ENCODE measurements around the gene TOLLIP. TPM values are rescaled to one million over a fixed set of nuclear protein-coding genes. Genes with fewer than 3 reads are reported as not detected.

The TOLLIP gene
- total and polyA plus RNA-seq, 9 of the 15 experiments (the other 6 are each of a cell fraction or from before 2014, with no cell fraction given): 0.23 to 22.8 (median 7.1) TPM

DNA sequence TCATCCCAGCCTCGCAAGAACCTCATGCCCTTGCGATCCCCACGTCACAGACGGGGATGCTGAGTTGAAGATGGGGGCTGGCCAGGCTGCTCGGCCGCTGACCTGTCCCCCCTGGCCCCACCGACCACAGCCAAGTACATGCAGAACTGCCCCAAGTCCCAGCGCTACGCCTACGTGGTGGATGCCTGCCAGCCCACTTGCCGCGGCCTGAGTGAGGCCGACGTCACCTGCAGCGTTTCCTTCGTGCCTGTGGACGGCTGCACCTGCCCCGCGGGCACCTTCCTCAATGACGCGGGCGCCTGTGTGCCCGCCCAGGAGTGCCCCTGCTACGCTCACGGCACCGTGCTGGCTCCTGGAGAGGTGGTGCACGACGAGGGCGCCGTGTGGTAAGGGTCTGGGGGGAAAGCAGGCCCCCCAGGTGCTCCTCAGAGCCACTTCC lies 76.5 kb downstream of the TOLLIP start:
- Histone ChIP-seq H3K9me1 (ENCODE audit: control insufficient read depth, insufficient read depth, low read length) (peaks cover 2% of the 10 kb centered on the region), H3K9ac (ENCODE audit: insufficient read depth in 1 of 2, low read depth in 2 of 2, low read length in 2 of 2) (no peak overlapping the region; a peak in 1 of 4 replicates), H3K9me3 (replicated peaks; ENCODE audit: control insufficient read depth, insufficient read depth, low read depth, low read length) (no peaks in the 10 kb centered on the region), H3K27ac (ENCODE audit: extremely low read depth, low read depth, low read length) (no peak overlapping the region), H2AFZ (ENCODE audit: low read depth, low read length) (no peak overlapping the region), H3K4me3 (no peak overlapping the region), H3K4me2 (ENCODE audit: insufficient read depth, low read length) (no peak overlapping the region), H3K27me3 (ENCODE audit: control insufficient read depth in 2 of 2, insufficient read depth in 2 of 2, low read length in 2 of 2) (peaks cover 0 to 57% of the 10 kb centered on the region in 2 experiments; a peak in 2 of 5 replicates), H3K36me3 (ENCODE audit: control insufficient read depth, insufficient read depth, low read length) (no peaks in the 10 kb centered on the region), H3K79me2 (ENCODE audit: control insufficient read depth, insufficient read depth, low read length) (no peaks in the 10 kb centered on the region), H3K4me1 (replicated peaks in 1 of 2; ENCODE audit: control insufficient read depth in 2 of 2, insufficient read depth in 2 of 2, low read length in 2 of 2) (peaks cover 0 to 53% of the 10 kb centered on the region in 2 experiments; a peak in 2 of 5 replicates), H4K20me1 (replicated peaks; ENCODE audit: control insufficient read depth, insufficient read depth, low read length) (0 out of 2 replicates have a peak, but pooled peaks cover 9% of the 10 kb centered on the region)
- DNase-seq (ENCODE audit: extremely low read depth in 1 of 4, low spot score in 3 of 4) (no peak), FAIRE-seq (no peak), ATAC-seq (no peak)
- CTCF ChIA-PET (ENCODE audit: low intra/inter-chr PET ratio): no interaction called here
- intact Hi-C loops (cut with micrococcal nuclease) (no loop called here), in situ Hi-C loops (cut with MboI) (no loop called here)
- POLR2A ChIA-PET: no interaction called here
- BruUV-seq (replicated peaks): no TSS peak
- WGBS (ENCODE audit: insufficient coverage, low coverage, missing lambda C conversion rate): 7% methylated on average over 24 of the region's 30 CpGs
- TF ChIP-seq IRF2 (CRISPR knock-in tag; IDR thresholded peaks at IDR 0.05) (no peak), ELF2 (CRISPR knock-in tag; IDR thresholded peaks at IDR 0.05) (no peak), CSDE1 (IDR thresholded peaks at IDR 0.05) (no peak), MAFK (IDR thresholded peaks at IDR 0.05; ENCODE audit: low read length) (no peak), ZBTB7A (IDR thresholded peaks at IDR 0.05; ENCODE audit: borderline replicate concordance, control insufficient read depth, low read depth, low read length) (no peak), XRCC3 (IDR thresholded peaks at IDR 0.05) (no peak), PTRF (tag; IDR thresholded peaks at IDR 0.05) (no peak)
- TF ChIP-seq, protein P1, sequence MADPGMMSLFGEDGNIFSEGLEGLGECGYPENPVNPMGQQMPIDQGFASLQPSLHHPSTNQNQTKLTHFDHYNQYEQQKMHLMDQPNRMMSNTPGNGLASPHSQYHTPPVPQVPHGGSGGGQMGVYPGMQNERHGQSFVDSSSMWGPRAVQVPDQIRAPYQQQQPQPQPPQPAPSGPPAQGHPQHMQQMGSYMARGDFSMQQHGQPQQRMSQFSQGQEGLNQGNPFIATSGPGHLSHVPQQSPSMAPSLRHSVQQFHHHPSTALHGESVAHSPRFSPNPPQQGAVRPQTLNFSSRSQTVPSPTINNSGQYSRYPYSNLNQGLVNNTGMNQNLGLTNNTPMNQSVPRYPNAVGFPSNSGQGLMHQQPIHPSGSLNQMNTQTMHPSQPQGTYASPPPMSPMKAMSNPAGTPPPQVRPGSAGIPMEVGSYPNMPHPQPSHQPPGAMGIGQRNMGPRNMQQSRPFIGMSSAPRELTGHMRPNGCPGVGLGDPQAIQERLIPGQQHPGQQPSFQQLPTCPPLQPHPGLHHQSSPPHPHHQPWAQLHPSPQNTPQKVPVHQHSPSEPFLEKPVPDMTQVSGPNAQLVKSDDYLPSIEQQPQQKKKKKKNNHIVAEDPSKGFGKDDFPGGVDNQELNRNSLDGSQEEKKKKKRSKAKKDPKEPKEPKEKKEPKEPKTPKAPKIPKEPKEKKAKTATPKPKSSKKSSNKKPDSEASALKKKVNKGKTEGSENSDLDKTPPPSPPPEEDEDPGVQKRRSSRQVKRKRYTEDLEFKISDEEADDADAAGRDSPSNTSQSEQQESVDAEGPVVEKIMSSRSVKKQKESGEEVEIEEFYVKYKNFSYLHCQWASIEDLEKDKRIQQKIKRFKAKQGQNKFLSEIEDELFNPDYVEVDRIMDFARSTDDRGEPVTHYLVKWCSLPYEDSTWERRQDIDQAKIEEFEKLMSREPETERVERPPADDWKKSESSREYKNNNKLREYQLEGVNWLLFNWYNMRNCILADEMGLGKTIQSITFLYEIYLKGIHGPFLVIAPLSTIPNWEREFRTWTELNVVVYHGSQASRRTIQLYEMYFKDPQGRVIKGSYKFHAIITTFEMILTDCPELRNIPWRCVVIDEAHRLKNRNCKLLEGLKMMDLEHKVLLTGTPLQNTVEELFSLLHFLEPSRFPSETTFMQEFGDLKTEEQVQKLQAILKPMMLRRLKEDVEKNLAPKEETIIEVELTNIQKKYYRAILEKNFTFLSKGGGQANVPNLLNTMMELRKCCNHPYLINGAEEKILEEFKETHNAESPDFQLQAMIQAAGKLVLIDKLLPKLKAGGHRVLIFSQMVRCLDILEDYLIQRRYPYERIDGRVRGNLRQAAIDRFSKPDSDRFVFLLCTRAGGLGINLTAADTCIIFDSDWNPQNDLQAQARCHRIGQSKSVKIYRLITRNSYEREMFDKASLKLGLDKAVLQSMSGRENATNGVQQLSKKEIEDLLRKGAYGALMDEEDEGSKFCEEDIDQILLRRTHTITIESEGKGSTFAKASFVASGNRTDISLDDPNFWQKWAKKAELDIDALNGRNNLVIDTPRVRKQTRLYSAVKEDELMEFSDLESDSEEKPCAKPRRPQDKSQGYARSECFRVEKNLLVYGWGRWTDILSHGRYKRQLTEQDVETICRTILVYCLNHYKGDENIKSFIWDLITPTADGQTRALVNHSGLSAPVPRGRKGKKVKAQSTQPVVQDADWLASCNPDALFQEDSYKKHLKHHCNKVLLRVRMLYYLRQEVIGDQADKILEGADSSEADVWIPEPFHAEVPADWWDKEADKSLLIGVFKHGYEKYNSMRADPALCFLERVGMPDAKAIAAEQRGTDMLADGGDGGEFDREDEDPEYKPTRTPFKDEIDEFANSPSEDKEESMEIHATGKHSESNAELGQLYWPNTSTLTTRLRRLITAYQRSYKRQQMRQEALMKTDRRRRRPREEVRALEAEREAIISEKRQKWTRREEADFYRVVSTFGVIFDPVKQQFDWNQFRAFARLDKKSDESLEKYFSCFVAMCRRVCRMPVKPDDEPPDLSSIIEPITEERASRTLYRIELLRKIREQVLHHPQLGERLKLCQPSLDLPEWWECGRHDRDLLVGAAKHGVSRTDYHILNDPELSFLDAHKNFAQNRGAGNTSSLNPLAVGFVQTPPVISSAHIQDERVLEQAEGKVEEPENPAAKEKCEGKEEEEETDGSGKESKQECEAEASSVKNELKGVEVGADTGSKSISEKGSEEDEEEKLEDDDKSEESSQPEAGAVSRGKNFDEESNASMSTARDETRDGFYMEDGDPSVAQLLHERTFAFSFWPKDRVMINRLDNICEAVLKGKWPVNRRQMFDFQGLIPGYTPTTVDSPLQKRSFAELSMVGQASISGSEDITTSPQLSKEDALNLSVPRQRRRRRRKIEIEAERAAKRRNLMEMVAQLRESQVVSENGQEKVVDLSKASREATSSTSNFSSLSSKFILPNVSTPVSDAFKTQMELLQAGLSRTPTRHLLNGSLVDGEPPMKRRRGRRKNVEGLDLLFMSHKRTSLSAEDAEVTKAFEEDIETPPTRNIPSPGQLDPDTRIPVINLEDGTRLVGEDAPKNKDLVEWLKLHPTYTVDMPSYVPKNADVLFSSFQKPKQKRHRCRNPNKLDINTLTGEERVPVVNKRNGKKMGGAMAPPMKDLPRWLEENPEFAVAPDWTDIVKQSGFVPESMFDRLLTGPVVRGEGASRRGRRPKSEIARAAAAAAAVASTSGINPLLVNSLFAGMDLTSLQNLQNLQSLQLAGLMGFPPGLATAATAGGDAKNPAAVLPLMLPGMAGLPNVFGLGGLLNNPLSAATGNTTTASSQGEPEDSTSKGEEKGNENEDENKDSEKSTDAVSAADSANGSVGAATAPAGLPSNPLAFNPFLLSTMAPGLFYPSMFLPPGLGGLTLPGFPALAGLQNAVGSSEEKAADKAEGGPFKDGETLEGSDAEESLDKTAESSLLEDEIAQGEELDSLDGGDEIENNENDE (IDR thresholded peaks at IDR 0.05; ENCODE audit: low read depth, low read length): no peak
- TF ChIP-seq, protein P2, sequence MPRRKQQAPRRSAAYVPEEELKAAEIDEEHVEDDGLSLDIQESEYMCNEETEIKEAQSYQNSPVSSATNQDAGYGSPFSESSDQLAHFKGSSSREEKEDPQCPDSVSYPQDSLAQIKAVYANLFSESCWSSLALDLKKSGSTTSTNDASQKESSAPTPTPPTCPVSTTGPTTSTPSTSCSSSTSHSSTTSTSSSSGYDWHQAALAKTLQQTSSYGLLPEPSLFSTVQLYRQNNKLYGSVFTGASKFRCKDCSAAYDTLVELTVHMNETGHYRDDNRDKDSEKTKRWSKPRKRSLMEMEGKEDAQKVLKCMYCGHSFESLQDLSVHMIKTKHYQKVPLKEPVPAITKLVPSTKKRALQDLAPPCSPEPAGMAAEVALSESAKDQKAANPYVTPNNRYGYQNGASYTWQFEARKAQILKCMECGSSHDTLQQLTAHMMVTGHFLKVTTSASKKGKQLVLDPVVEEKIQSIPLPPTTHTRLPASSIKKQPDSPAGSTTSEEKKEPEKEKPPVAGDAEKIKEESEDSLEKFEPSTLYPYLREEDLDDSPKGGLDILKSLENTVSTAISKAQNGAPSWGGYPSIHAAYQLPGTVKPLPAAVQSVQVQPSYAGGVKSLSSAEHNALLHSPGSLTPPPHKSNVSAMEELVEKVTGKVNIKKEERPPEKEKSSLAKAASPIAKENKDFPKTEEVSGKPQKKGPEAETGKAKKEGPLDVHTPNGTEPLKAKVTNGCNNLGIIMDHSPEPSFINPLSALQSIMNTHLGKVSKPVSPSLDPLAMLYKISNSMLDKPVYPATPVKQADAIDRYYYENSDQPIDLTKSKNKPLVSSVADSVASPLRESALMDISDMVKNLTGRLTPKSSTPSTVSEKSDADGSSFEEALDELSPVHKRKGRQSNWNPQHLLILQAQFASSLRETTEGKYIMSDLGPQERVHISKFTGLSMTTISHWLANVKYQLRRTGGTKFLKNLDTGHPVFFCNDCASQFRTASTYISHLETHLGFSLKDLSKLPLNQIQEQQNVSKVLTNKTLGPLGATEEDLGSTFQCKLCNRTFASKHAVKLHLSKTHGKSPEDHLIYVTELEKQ (CRISPR knock-in tag; IDR thresholded peaks at IDR 0.05): no peak

Data from K562 (cell line).